Testis (tissue), 2 donors: Measurements from ENCODE around the gene SLC4A2.

Experiments used
- CTCF ChIP-seq, 3 experiments: fragments of 450-650 bp in 2 of 3; fragments of 200-600 bp in 1 of 3; sonication (generic) in 1 of 3; IDR thresholded peaks; one replicate each; pipeline ENCODE4 v1.5.1; 2016 to 2019; ENCODE audit warnings: antibody characterized with exemption in 3 of 3, mild to moderate bottlenecking in 2 of 3, moderate library complexity in 1 of 3
- POLR2A ChIP-seq: fragments of 450-650 bp; IDR thresholded peaks from one replicate; pipeline ENCODE4 v1.6.1; 2017; ENCODE audit warnings: antibody characterized with exemption, mild to moderate bottlenecking, moderate library complexity

GRCh38 chr7:151121380-151122170 is 62.2 kb downstream of the SLC4A2 start:
- no peak for TF ChIP-seq CTCF (IDR thresholded peaks at IDR 0.05)
- TF ChIP-seq POLR2A = no peak
